ENCODE measurements around the gene TMTC1. TPM values are rescaled to one million over a fixed set of nuclear protein-coding genes. Genes with fewer than 3 reads are reported as not detected.

The TMTC1 gene
- total and polyA plus RNA-seq, 2 experiments from 2014 or later: 4.8 to 24.3 TPM

- TF ChIP-seq, protein P1, sequence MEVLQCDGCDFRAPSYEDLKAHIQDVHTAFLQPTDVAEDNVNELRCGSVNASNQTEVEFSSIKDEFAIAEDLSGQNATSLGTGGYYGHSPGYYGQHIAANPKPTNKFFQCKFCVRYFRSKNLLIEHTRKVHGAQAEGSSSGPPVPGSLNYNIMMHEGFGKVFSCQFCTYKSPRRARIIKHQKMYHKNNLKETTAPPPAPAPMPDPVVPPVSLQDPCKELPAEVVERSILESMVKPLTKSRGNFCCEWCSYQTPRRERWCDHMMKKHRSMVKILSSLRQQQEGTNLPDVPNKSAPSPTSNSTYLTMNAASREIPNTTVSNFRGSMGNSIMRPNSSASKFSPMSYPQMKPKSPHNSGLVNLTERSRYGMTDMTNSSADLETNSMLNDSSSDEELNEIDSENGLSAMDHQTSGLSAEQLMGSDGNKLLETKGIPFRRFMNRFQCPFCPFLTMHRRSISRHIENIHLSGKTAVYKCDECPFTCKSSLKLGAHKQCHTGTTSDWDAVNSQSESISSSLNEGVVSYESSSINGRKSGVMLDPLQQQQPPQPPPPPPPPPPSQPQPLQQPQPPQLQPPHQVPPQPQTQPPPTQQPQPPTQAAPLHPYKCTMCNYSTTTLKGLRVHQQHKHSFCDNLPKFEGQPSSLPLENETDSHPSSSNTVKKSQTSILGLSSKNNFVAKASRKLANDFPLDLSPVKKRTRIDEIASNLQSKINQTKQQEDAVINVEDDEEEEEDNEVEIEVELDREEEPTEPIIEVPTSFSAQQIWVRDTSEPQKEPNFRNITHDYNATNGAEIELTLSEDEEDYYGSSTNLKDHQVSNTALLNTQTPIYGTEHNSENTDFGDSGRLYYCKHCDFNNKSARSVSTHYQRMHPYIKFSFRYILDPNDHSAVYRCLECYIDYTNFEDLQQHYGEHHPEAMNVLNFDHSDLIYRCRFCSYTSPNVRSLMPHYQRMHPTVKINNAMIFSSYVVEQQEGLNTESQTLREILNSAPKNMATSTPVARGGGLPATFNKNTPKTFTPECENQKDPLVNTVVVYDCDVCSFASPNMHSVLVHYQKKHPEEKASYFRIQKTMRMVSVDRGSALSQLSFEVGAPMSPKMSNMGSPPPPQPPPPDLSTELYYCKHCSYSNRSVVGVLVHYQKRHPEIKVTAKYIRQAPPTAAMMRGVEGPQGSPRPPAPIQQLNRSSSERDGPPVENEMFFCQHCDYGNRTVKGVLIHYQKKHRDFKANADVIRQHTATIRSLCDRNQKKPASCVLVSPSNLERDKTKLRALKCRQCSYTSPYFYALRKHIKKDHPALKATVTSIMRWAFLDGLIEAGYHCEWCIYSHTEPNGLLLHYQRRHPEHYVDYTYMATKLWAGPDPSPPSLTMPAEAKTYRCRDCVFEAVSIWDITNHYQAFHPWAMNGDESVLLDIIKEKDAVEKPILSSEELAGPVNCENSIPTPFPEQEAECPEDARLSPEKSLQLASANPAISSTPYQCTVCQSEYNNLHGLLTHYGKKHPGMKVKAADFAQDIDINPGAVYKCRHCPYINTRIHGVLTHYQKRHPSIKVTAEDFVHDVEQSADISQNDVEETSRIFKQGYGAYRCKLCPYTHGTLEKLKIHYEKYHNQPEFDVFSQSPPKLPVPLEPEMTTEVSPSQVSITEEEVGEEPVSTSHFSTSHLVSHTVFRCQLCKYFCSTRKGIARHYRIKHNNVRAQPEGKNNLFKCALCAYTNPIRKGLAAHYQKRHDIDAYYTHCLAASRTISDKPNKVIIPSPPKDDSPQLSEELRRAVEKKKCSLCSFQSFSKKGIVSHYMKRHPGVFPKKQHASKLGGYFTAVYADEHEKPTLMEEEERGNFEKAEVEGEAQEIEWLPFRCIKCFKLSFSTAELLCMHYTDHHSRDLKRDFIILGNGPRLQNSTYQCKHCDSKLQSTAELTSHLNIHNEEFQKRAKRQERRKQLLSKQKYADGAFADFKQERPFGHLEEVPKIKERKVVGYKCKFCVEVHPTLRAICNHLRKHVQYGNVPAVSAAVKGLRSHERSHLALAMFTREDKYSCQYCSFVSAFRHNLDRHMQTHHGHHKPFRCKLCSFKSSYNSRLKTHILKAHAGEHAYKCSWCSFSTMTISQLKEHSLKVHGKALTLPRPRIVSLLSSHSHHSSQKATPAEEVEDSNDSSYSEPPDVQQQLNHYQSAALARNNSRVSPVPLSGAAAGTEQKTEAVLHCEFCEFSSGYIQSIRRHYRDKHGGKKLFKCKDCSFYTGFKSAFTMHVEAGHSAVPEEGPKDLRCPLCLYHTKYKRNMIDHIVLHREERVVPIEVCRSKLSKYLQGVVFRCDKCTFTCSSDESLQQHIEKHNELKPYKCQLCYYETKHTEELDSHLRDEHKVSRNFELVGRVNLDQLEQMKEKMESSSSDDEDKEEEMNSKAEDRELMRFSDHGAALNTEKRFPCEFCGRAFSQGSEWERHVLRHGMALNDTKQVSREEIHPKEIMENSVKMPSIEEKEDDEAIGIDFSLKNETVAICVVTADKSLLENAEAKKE (CRISPR knock-in tag; IDR thresholded peaks at IDR 0.05): no peak
- TF ChIP-seq ETS1 (IDR thresholded peaks at IDR 0.05) (no peak), EZH2phosphoT487 (IDR thresholded peaks at IDR 0.05; ENCODE audit: unreplicated experiment) (no peak), EZH2 (IDR thresholded peaks at IDR 0.05; ENCODE audit: low read depth, unreplicated experiment) (no peak), ZNF114 (CRISPR knock-in tag; IDR thresholded peaks at IDR 0.05) (no peak), POLR2AphosphoS5 (IDR thresholded peaks at IDR 0.05; ENCODE audit: low read depth) (no peak), STAT1 (IDR thresholded peaks at IDR 0.05; ENCODE audit: unreplicated experiment) (no peak), ZNF331 (CRISPR knock-in tag; IDR thresholded peaks at IDR 0.05; ENCODE audit: low read depth) (no peak), NANOG (IDR thresholded peaks at IDR 0.05; ENCODE audit: borderline replicate concordance) (no peak)
These were observed 80.2 kb downstream of the TMTC1 start (continued) for GRCh38 chr12:29703528-29703927.

GRCh38 chr12:29702972-29703371 lies 80.8 kb downstream of the TMTC1 start:
- peaks cover 6% of the 10 kb centered on the region; the same call in 1 of the 2 replicates for H3K9me2 ChIP-seq (ENCODE audit: insufficient read depth)
- H3K4me1 ChIP-seq (ENCODE audit: insufficient read depth): peaks cover 24% of the 10 kb centered on the region
- H3K4me3 ChIP-seq: no peak overlapping the region
- no peak overlapping the region for H3K27ac Mint-ChIP-seq
- TF ChIP-seq NANOG (IDR thresholded peaks at IDR 0.05; ENCODE audit: borderline replicate concordance) (no peak), STAT1 (IDR thresholded peaks at IDR 0.05; ENCODE audit: unreplicated experiment) (no peak), JUNB (IDR thresholded peaks at IDR 0.05; ENCODE audit: unreplicated experiment) (no peak), CREB1 (CRISPR knock-in tag; IDR thresholded peaks at IDR 0.05; ENCODE audit: low read depth) (no peak), ZNF114 (CRISPR knock-in tag; IDR thresholded peaks at IDR 0.05) (no peak), EZH2phosphoT487 (IDR thresholded peaks at IDR 0.05; ENCODE audit: unreplicated experiment) (no peak), CTCF (conservative IDR thresholded peaks at IDR 0.05; ENCODE audit: low read depth in 2 of 2) (no peak)
- H3K27ac ChIP-seq (ENCODE audit: low read depth): peak overlapping the region; percentile 5; the same call in 1 of the 2 replicates
- H3K36me3 ChIP-seq (ENCODE audit: insufficient read depth): no peaks in the 10 kb centered on the region
- ATAC-seq: no peak
- H3F3A ChIP-seq (replicated peaks; ENCODE audit: low read depth): no peaks in the 10 kb centered on the region
- H3K27me3 Mint-ChIP-seq (ENCODE audit: insufficient read depth, low read depth, poor library complexity): no peaks in the 10 kb centered on the region
- H3K36me3 Mint-ChIP-seq (ENCODE audit: low read depth): peaks cover 10% of the 10 kb centered on the region
- no peaks in the 10 kb centered on the region for H3K79me2 ChIP-seq (replicated peaks; ENCODE audit: insufficient read depth)
- no peak overlapping the region for H3K4me3 Mint-ChIP-seq
- no peak for DNase-seq (ENCODE audit: low spot score)
- no peak overlapping the region for H3K4me2 ChIP-seq
- H3K27me3 ChIP-seq (ENCODE audit: insufficient read depth): no peaks in the 10 kb centered on the region
- no peaks in the 10 kb centered on the region for H3K9me3 Mint-ChIP-seq
- H2AFZ ChIP-seq: no peak overlapping the region
- H3K4me1 Mint-ChIP-seq: peaks cover 33% of the 10 kb centered on the region
- H4K20me1 ChIP-seq (replicated peaks; ENCODE audit: insufficient read depth): no peaks in the 10 kb centered on the region
